Right forelimb (tissue), 1 donor: ENCODE measurements around the gene DYNLT2.
"Not testable (repeated sequence)": the region's sequence is repeated elsewhere in the genome, so short reads cannot be mapped to it uniquely, and the experiment has no call there.

Source experiments
- DNase-seq: peaks from one replicate; pipeline ENCODE4 v3.0.0-alpha.2; 2018

Gene DYNLT2

GRCh38 chr6:169726963-169727362 lies 24.4 kb downstream of the DYNLT2 start:
- no peak for DNase-seq

GRCh38 chr6:169726049-169726400 lies 25.3 kb downstream of the DYNLT2 start:
- no peak for DNase-seq

DNA sequence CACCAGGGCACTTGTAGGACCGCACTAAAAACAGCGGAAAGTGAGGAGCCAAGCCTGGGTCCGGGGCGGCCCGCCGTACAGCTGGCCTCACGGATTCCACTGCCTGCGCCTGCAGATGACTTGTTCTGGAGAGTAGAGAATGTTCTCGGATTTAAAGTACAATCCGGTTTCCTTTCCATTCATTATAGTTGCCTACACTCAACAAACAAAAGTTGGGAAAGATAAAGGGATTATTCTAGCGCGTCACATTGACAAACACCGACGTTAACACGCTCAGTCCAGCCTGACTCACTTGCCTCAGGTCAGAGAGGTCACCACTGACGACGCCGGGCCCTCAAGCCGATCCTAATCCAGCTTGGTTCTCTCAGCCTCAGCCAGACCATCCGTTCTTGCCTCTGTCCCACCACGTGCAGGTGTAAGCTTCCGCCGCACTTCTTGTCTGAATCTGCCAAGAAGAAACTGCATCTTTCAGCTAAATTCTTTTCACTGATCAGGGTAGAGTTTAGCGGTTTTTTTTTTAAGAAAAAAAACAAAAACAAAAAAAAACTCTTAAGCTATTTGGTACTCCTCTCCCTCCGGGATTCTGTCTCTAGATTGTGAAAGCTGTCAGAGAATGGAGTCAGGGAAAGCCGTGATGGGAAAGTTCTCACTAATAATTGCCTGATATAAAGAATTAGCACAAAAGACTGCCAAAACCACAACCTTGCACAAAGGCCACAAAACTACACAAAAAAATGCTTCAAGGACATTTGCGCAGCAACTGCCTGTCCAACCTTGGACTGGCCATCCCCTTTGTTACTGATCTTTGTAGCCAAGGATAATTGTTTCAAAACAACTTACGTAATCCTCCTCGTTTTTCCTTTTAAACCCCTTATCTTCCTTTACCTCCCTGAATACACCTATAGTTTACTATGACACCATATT lies 26.0 kb downstream of the DYNLT2 start:
- DNase-seq, result peak; percentile 53

GRCh38 chr6:169724494-169725124 lies 26.8 kb downstream of the DYNLT2 start, which contains the start of gene PHF10:
TSS of gene PHF10 (minus strand) at chr6:169724500. CDS start at chr6:169723931, 569 bp downstream.
- DNase-seq, result peak; percentile 92

DNA sequence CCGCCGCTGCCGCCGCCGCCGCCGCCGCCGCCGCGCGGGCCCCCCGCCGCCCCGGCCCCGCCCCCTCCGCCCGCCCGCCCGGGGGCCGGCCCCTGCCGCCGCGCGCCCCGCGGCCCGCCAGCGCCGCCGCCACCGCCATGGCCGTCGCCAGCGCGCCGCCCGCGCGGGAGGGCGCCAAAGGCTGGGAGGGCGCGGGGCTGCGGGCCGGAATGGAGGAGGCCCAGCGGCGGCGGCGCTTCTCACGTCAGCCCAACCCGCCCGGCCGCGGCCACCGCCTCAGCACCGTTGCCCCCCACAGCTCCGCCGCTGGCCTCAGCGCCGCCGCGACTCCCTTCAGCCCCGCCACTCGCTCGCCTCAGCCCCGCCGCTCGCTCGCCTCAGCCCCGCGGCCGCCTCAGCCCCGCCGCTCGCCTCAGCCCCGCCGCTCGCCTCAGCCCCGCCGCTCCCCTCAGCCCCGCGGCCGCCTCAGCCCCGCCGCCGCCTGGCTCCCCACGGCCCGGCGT lies 27.3 kb downstream of the DYNLT2 start:
- no peak for DNase-seq

DNA sequence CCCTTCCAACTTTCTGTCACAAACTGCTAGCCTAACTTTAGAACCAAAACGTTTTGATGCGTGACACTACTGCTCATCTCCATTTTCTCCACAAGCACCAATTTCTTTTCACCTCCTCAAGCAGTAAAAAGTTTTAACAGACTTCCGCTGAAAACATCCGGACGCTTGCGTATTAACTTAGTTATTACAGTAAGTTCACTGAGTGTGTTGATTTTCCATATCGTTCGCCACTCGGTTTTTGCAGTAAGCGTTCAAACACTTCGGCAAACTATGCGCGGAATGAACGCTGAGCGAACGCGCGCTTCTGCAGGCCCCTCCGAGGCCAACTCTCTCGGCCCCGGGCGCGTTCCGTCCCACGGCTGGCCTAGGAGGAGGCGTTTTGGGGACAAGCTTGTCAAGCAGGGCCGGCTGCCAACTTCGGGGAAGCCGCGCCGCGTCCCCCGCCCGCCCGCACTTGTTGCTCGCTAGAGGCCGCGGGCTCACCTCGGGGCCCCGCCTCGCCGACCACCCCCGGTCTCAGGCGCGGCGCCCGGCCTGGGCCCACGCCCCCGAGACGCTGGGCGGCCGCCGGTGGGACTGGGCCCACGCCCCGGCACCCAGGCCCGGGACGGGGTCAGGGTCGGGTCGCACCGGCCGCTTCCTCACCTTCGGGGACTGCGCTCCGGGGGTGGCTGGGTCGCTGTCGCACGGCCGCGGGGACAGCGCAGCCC lies 28.0 kb downstream of the DYNLT2 start:
- peak; percentile 86 for DNase-seq

DNA sequence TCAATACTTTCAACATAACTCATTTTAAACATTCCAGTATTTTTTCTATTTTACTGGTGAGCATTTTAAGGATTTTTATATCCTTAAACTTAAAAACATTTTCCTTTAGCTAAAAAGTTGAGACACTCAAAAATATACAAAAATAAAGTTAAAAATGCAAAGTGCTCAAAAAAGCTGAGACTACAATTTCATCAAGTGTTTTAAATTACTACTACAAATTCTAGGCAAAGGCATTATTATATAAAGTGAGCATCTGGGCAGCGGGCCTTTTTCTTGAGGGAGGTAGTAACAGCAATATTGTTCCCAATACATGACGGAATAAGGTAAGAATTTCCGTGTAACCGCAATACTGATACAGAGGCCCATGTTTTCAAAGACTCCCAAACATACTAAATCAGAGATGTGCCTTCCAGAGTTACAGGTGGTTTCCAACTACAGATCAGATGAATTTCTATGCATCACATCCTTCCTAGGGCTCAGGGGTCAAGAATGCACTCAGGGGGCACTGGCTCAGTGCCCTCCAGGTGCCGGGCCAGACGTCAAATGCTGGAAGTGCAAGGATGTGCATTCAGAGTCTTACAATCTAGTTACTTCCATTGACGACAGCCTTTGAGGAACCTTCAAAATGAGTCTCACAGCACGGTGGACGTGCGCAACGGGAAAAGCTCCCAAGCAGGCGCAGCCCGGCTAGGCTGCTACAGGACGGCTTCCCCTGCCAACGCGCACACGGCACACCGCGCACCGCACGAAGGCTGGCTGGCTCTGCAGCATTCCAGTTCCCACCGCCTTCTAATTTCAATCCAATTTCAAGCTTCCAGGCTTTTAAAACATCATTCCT lies 28.8 kb downstream of the DYNLT2 start:
- peak; percentile 49 for DNase-seq

- DNase-seq, result no peak
Measured at GRCh38 chr6:169720207-169720855, 31.0 kb downstream of the DYNLT2 start.

DNA sequence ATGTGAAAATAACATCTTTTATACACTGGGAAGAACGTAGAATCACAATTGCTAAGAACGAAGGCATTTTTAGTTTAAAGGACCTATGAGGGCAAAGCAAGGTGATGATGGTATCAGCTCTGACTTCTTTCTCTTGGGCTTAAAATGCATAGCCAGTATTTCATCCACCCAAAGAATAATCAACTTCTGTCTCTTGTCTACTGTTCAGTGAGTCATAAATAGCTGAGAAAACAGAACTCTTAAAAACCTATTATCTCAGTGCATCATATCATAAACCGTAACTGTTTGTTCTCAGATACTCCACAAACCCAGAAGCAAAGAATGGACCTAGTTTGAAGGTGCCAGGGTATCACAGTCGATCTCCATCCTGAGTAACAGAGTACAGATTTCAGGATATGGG lies 32.3 kb downstream of the DYNLT2 start:
- no peak for DNase-seq

- DNase-seq, result no peak
Measured at GRCh38 chr6:169714595-169714994, 36.8 kb downstream of the DYNLT2 start.

GRCh38 chr6:169714178-169714577 lies 37.2 kb downstream of the DYNLT2 start:
- DNase-seq, result no peak

- no peak for DNase-seq
Measured at GRCh38 chr6:169710009-169710408, 41.4 kb downstream of the DYNLT2 start.

- DNase-seq, result no peak
Measured at GRCh38 chr6:169709293-169709692, 42.1 kb downstream of the DYNLT2 start.

GRCh38 chr6:169707772-169708171 lies 43.6 kb downstream of the DYNLT2 start:
- no peak for DNase-seq

DNA sequence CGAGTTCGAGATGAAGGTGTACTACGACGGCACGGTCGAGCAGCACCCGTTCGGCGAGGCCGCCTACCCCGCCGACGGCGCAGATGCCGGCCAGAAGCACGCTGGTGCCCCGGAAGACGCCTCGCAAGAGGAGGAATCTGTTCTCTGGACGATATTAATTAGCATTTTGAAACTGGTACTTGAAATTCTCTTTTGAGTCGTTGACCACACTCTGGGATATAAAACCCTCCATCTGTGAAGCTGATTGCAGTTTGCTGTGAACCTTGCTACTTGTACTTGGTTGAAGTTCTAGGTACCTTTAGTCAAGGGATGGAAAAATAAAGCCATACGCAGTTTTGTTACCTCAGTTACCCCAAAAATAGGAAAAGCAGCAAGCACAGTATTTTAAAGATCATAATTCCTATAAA lies 48.5 kb downstream of the DYNLT2 start:
- no peak for DNase-seq

- DNase-seq, result peak; percentile 97
Measured at GRCh38 chr6:169701954-169702839, 49.2 kb downstream of the DYNLT2 start, which contains the start of the genes C6orf120 and WDR27. TSS of gene C6orf120 (plus strand) at chr6:169702126. CDS start at chr6:169702460, 334 bp downstream. TSS of gene WDR27 (minus strand) at chr6:169702029. CDS start at chr6:169689005, 13,024 bp downstream.

- DNase-seq, result peak; percentile 53
Measured at GRCh38 chr6:169701311-169701953, 49.9 kb downstream of the DYNLT2 start.

DNA sequence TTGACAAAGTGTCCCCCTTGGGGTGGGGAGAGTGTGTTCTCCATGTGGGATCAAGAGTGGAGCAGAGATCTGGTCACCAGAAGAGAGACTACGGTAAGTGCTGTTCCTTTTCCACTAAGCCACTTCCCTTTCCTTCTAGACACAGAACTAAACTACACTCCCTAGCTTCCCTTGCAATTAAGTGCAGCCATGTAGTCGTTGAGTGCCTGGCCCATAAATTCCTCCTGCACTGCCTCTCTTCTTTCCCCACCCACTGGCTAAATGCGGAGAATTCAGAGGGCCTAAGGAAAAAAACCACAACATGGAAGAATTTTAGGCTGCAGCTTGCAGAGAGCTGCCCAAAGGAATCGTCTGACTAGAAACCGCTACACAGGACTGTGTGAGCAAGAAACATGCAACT lies 51.1 kb downstream of the DYNLT2 start:
- DNase-seq, result no peak

DNA sequence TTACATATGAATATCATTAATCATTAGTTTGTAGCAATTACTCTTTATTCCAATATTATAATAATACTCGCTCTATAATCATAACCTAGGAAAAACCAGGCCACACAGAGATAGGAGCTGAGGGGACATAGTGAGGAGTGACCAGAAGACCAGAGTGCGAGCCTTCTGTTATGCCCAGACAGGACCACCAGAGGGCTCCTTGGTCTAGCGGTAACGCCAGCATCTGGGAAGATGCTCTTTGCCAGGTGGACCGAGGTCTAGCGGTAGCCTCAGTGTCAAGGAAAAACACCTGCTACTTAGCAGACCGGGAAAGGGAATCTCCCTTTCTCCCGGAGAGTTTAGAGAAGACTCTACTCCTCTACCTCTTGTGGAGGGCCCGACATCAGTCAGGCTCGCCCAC lies 54.3 kb downstream of the DYNLT2 start:
- DNase-seq, result not testable (repeated sequence)

GRCh38 chr6:169695131-169695530 lies 56.2 kb downstream of the DYNLT2 start:
- no peak for DNase-seq
